ENCODE results near the gene NTM. TPM values are rescaled to one million over a fixed set of nuclear protein-coding genes. Genes with fewer than 3 reads are reported as not detected.
A peak's percentile ranks its signal among the peaks of the same experiment; 100 is the strongest.

Gene NTM
- total and polyA plus RNA-seq, 2 experiments from 2014 or later = 1.1 to 1.7 TPM

GRCh38 chr11:131914361-131914774 lies 544.0 kb downstream of the NTM start:
- Histone ChIP-seq H3K27ac (no peak overlapping the region), H3K4me1 (ENCODE audit: low read depth) (no peaks in the 10 kb centered on the region), H3K9me3 (ENCODE audit: low read depth) (no peaks in the 10 kb centered on the region), H3K4me3 (no peak overlapping the region), H3K36me3 (no peaks in the 10 kb centered on the region), H3K27me3 (peaks cover 54% of the 10 kb centered on the region)
- TF ChIP-seq, protein P1, sequence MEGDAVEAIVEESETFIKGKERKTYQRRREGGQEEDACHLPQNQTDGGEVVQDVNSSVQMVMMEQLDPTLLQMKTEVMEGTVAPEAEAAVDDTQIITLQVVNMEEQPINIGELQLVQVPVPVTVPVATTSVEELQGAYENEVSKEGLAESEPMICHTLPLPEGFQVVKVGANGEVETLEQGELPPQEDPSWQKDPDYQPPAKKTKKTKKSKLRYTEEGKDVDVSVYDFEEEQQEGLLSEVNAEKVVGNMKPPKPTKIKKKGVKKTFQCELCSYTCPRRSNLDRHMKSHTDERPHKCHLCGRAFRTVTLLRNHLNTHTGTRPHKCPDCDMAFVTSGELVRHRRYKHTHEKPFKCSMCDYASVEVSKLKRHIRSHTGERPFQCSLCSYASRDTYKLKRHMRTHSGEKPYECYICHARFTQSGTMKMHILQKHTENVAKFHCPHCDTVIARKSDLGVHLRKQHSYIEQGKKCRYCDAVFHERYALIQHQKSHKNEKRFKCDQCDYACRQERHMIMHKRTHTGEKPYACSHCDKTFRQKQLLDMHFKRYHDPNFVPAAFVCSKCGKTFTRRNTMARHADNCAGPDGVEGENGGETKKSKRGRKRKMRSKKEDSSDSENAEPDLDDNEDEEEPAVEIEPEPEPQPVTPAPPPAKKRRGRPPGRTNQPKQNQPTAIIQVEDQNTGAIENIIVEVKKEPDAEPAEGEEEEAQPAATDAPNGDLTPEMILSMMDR (IDR thresholded peaks at IDR 0.05; ENCODE audit: low read depth, low read length) = peak; percentile 47
- peak in 1 of 2 donors; percentile 41 for DNase-seq (ENCODE audit: low read depth in 1 of 2, low spot score in 1 of 2)

- Histone ChIP-seq H3K4me3 (no peak overlapping the region), H3K27ac (no peak overlapping the region)
- TF ChIP-seq, protein P1 (IDR thresholded peaks at IDR 0.05; ENCODE audit: low read depth, low read length) = no peak
Measured at GRCh38 chr11:131916638-131917037, 546.2 kb downstream of the NTM start.

DNA sequence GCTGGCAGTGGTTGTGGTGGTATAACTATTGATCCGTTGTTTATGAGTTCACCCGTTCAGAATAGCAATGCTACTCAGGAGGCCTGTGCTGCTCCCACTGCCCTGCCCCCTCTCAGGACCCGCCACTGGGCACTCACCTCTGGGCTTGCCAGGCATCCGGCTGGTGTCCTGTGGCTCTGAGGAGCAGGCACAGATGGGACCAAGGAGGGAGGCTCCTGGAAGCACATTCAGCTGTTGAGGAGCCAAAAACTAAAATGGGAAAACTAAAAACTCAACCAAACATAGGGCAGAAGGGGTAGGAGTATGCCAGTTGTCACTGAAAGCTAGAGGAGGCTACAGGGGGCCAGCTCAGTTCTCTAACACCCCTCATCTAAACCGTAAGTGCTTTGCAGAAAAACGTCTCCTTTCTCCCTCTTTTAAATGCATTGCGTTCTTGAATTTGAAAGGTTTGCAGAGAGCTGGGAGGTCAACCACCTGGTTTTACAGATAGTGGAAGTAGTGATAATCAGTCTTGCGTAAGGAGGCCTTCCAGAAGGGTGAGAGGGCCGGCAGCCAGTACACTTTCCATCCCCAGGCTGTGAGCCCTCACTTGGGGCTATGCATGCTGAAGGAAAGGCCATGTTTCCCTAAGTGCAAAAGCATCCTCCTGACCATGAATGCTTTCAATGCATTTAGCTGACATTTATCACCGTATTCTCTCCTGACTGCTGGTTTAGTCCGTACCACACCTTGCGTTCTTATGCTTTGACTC lies 547.4 kb downstream of the NTM start:
- Histone ChIP-seq H3K4me1 (ENCODE audit: low read depth) (no peaks in the 10 kb centered on the region), H3K27me3 (peaks cover 21% of the 10 kb centered on the region), H3K9me3 (ENCODE audit: low read depth) (no peaks in the 10 kb centered on the region), H3K36me3 (no peaks in the 10 kb centered on the region), H3K27ac (no peak overlapping the region), H3K4me3 (no peak overlapping the region)
- TF ChIP-seq, protein P1 (IDR thresholded peaks at IDR 0.05; ENCODE audit: low read depth, low read length) = no peak
- no peak for DNase-seq (ENCODE audit: low read depth in 1 of 2, low spot score in 1 of 2)

More at GRCh38 chr11:131916638-131917037, 546.2 kb downstream of the NTM start:
- Histone ChIP-seq H3K27me3 (peaks cover 33% of the 10 kb centered on the region), H3K4me1 (ENCODE audit: low read depth) (no peaks in the 10 kb centered on the region), H3K36me3 (no peaks in the 10 kb centered on the region), H3K9me3 (ENCODE audit: low read depth) (no peaks in the 10 kb centered on the region)
- DNase-seq (ENCODE audit: low read depth in 1 of 2, low spot score in 1 of 2) = no peak

DNA sequence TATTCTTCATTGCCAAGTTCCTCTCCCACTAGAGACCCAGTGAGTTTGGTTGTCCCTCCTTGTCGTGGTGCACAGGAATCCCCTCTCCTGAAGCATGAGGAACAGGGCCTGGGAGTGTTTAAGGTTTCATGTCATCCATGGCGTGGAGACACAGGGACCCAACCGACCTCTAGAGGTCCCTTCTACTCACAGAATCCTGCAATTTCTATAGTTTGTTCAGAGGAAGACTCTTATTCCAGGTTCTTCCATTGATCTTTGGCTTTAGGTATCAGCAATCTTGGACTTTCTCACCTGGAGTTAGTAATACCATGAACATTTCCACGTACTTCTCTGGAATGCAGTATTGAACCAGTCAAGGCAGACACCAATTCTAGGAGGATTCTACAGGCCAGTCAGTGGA lies 548.2 kb downstream of the NTM start:
- TF ChIP-seq, protein P1 (IDR thresholded peaks at IDR 0.05; ENCODE audit: low read depth, low read length) = no peak
- Histone ChIP-seq H3K27ac (no peak overlapping the region), H3K4me1 (ENCODE audit: low read depth) (no peaks in the 10 kb centered on the region), H3K4me3 (no peak overlapping the region), H3K36me3 (no peaks in the 10 kb centered on the region), H3K27me3 (peaks cover 13% of the 10 kb centered on the region), H3K9me3 (ENCODE audit: low read depth) (no peaks in the 10 kb centered on the region)
- DNase-seq (ENCODE audit: low read depth in 1 of 2, low spot score in 1 of 2) = no peak

- Histone ChIP-seq H3K4me1 (ENCODE audit: low read depth) (no peaks in the 10 kb centered on the region), H3K27me3 (peaks cover 9% of the 10 kb centered on the region)
- DNase-seq (ENCODE audit: low read depth in 1 of 2, low spot score in 1 of 2) = no peak
Measured at GRCh38 chr11:131922220-131922619, 551.8 kb downstream of the NTM start.

More at GRCh38 chr11:131922220-131922619, 551.8 kb downstream of the NTM start:
- TF ChIP-seq, protein P1 (IDR thresholded peaks at IDR 0.05; ENCODE audit: low read depth, low read length) = no peak
- Histone ChIP-seq H3K27ac (no peak overlapping the region), H3K4me3 (no peak overlapping the region), H3K9me3 (ENCODE audit: low read depth) (no peaks in the 10 kb centered on the region), H3K36me3 (no peaks in the 10 kb centered on the region)
